HEK293 (cell line): ENCODE measurements around the gene NEU1.
"Not testable (repeated sequence)": the region's sequence is repeated elsewhere in the genome, so short reads cannot be mapped to it uniquely, and the experiment has no call there.

Experiments
- CTCF ChIA-PET: fragments of 350-600 bp; formaldehyde crosslinking; extraction: SDS; loops from one replicate; lab custom pipeline; 2021; ENCODE audit warnings: antibody characterized with exemption; lab: Yijun Ruan, JAX
- POLR2A ChIA-PET: fragments of 300-600 bp; formaldehyde crosslinking; extraction: SDS; loops from one replicate; lab custom pipeline; 2020; ENCODE audit warnings: antibody characterized with exemption, inconsistent platforms; lab: Yijun Ruan, JAX
- H3K27ac ChIP-seq: fragments of 200-500 bp; sonication (Bioruptor generic); 2 replicates; pipeline ENCODE4 v1.5.1; 2014; ENCODE audit warnings: low read depth, low read length, control low read depth, inconsistent platforms; ENCODE audit errors: extremely low read depth
- H3K36me3 ChIP-seq, 2 experiments: fragments of 200-500 bp in 1 of 2; sonication (Bioruptor generic) in 1 of 2; 1 replicate in 1 of 2; 2 replicates in 1 of 2; pipeline ENCODE4 v1.5.1; 2014 to 2017; ENCODE audit warnings: inconsistent platforms in 2 of 2, low read length in 2 of 2; ENCODE audit not compliant: control insufficient read depth in 2 of 2, insufficient read depth in 1 of 2
- H3K4me1 ChIP-seq: fragments of 200-500 bp; sonication (Bioruptor generic); 2 replicates; pipeline ENCODE4 v1.5.1; 2014; ENCODE audit warnings: mild to moderate bottlenecking, low read length, inconsistent platforms; ENCODE audit not compliant: control insufficient read depth, insufficient read depth
- H3K4me3 ChIP-seq: 2 replicates; pipeline ENCODE4 v1.5.1; 2011; ENCODE audit warnings: low read depth, mild to moderate bottlenecking, control low read depth, low read length, moderate library complexity
- H3K9me3 ChIP-seq: fragments of 200-500 bp; sonication (Bioruptor generic); 2 replicates; pipeline ENCODE4 v1.5.1; 2014; ENCODE audit warnings: low read depth, low read length, inconsistent platforms; ENCODE audit not compliant: control insufficient read depth, insufficient read depth
- GFI1B ChIP-seq: fragments of 450-650 bp; formaldehyde crosslinking; IDR thresholded peaks from 2 replicates; pipeline ENCODE4 v1.5.1; 2016; ENCODE audit warnings: missing biosample characterization, missing genetic modification characterization
- GLI4 ChIP-seq: fragments of 450-650 bp; formaldehyde crosslinking; IDR thresholded peaks from 2 replicates; pipeline ENCODE4 v1.5.1; 2016; ENCODE audit warnings: missing biosample characterization, missing genetic modification characterization
- PRDM1 ChIP-seq: fragments of 450-650 bp; formaldehyde crosslinking; IDR thresholded peaks from 2 replicates; pipeline ENCODE4; 2016; ENCODE audit warnings: missing biosample characterization, missing genetic modification characterization
- TSHZ1 ChIP-seq: fragments of 450-650 bp; formaldehyde crosslinking; IDR thresholded peaks from 2 replicates; pipeline ENCODE4 v1.5.1; 2016; ENCODE audit warnings: missing biosample characterization, missing genetic modification characterization, borderline replicate concordance
- ZNF114 ChIP-seq: fragments of 450-650 bp; formaldehyde crosslinking; IDR thresholded peaks from 2 replicates; pipeline ENCODE4 v1.5.0; 2017; ENCODE audit warnings: missing biosample characterization, missing genetic modification characterization
- ZNF155 ChIP-seq: fragments of 450-650 bp; formaldehyde crosslinking; IDR thresholded peaks from 2 replicates; pipeline ENCODE4 v1.5.1; 2016; ENCODE audit warnings: missing biosample characterization, missing genetic modification characterization
- ZNF214 ChIP-seq: fragments of 450-650 bp; formaldehyde crosslinking; IDR thresholded peaks from 2 replicates; pipeline ENCODE4 v1.5.1; 2017; ENCODE audit warnings: missing biosample characterization, mild to moderate bottlenecking, missing genetic modification characterization, borderline replicate concordance
- ZNF223 ChIP-seq: fragments of 450-650 bp; formaldehyde crosslinking; IDR thresholded peaks from 2 replicates; pipeline ENCODE4 v1.5.1; 2016; ENCODE audit warnings: missing biosample characterization, missing genetic modification characterization
- ZNF248 ChIP-seq: fragments of 450-650 bp; formaldehyde crosslinking; IDR thresholded peaks from 2 replicates; pipeline ENCODE4 v1.5.1; 2017; ENCODE audit warnings: missing biosample characterization, missing genetic modification characterization
- ZNF274 ChIP-seq, 2 experiments: fragments of 200-500 bp in 1 of 2; fragments of 450-650 bp in 1 of 2; sonication (Bioruptor generic) in 1 of 2; formaldehyde crosslinking in 1 of 2; IDR thresholded peaks; 2 replicates each; pipeline versions ENCODE4 v1.5.1 to v1.6.1; 2014 to 2016; ENCODE audit warnings: borderline replicate concordance in 1 of 2, inconsistent platforms in 1 of 2, low read length in 1 of 2, missing biosample characterization in 1 of 2, missing genetic modification characterization in 1 of 2
- ZNF501 ChIP-seq: fragments of 450-650 bp; formaldehyde crosslinking; IDR thresholded peaks from 2 replicates; pipeline ENCODE4 v1.5.1; 2016; ENCODE audit warnings: missing biosample characterization, missing genetic modification characterization
- ZNF629 ChIP-seq: fragments of 450-650 bp; formaldehyde crosslinking; IDR thresholded peaks from 2 replicates; pipeline ENCODE4 v1.5.1; 2017; ENCODE audit warnings: missing biosample characterization, missing genetic modification characterization
- ZXDB ChIP-seq: fragments of 450-650 bp; formaldehyde crosslinking; IDR thresholded peaks from 2 replicates; pipeline ENCODE4 v1.5.1; 2016; ENCODE audit warnings: missing biosample characterization, missing genetic modification characterization
- TF ChIP-seq, protein P1 (sequence below): fragments of 450-650 bp; formaldehyde crosslinking; IDR thresholded peaks from 2 replicates; pipeline ENCODE4 v1.5.1; 2016; ENCODE audit warnings: missing biosample characterization, missing genetic modification characterization

NEU1 gene

DNA sequence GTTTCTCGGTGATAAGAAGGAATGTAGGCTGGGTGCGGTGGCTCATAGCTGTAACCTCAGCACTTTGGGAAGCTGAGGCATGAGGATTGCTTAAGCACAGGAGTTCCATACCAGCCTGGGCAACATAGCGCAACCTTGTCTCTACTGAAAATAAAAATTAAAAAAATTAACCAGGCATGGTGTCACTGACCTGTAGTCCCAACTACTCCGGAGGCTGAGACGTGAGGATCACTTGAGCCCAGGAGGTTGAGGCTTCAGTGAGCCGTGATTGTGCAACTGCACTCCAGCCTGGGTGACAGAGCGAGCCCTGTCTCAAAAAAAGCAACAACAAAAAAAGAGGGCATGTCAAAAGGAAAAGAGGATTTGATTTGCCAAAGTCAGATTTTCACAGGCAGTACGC lies 3.9 kb downstream of the NEU1 start:
- no peak for TF ChIP-seq ZNF223 (tag by site-specific recombination)
- TF ChIP-seq ZNF214 (tag by site-specific recombination): no peak
- TF ChIP-seq ZNF501 (tag by site-specific recombination): no peak
- no peak for TF ChIP-seq GLI4 (tag by site-specific recombination)
- no peak for TF ChIP-seq PRDM1 (tag by site-specific recombination)
- ChIA-PET CTCF (interaction anchor here (0.8 to 1.3 kb wide), 2 partner anchors 93 to 179 kb away, joined by 3 to 4 read pairs; no protein-coding TSS in a partner anchor), POLR2A (interaction anchor here (0.7 to 2.0 kb wide), 4 partner anchors 15 to 194 kb away, joined by 3 to 7 read pairs (median 4); partner anchors contain the start of genes GPANK1 and HSPA1B)
- no peaks in the 10 kb centered on the region for H3K9me3 ChIP-seq
- H3K4me3 ChIP-seq: no peak overlapping the region
- H3K4me1 ChIP-seq: no peaks in the 10 kb centered on the region
- H3K36me3 ChIP-seq: peaks cover 0 to 45% of the 10 kb centered on the region in 2 experiments; a peak in 2 of 3 replicates
- H3K27ac ChIP-seq: no peak overlapping the region

DNA sequence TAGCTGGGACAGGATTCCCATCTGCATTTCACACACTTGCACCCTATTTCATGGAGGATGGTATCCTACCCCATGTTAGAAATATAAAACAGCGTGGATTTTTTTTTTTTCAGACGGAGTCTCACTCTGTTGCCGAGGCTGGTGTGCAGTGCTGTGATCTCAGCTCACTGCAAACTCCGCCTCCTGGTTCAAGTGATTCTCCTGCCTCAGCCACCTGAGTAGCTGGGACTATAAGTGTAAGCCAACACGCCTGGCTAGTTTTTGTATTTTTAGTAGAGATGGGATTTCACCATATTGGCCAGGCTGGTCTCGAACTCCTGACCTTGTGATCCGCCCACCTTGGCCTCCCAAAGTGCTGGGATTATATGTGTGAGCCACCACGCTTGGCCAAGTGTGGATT lies 4.8 kb downstream of the NEU1 start:
- CTCF ChIA-PET: not testable (repeated sequence)

GRCh38 chr6:31851980-31852718 lies 10.5 kb downstream of the NEU1 start:
- H3K4me3 ChIP-seq, H3K9me3 ChIP-seq, H3K4me1 ChIP-seq, H3K27ac ChIP-seq, CTCF ChIA-PET, H3K36me3 ChIP-seq: not testable (repeated sequence)
- POLR2A ChIA-PET: interaction anchor here (0.6 to 1.5 kb wide), 5 partner anchors 11 to 25 kb away, joined by 4 to 10 read pairs (median 5); partner anchors contain the start of genes HSPA1B and NEU1

More for the DNA sequence above, 4.8 kb downstream of the NEU1 start:
- H3K36me3 ChIP-seq: peaks cover 0 to 45% of the 10 kb centered on the region in 2 experiments; a peak in 2 of 3 replicates
- H3K9me3 ChIP-seq, H3K27ac ChIP-seq, H3K4me3 ChIP-seq, H3K4me1 ChIP-seq: not testable (repeated sequence)
- POLR2A ChIA-PET: interaction anchor here (0.7 to 1.7 kb wide), 4 partner anchors 23 to 44 kb away, joined by 3 to 7 read pairs (median 4); partner anchors contain the start of genes EHMT2 and HSPA1B

GRCh38 chr6:31851485-31851832 lies 11.2 kb downstream of the NEU1 start:
- Histone ChIP-seq H3K4me3 (no peak overlapping the region), H3K36me3 (peaks cover 0 to 4% of the 10 kb centered on the region in 2 experiments; a peak in 2 of 3 replicates)
- TF ChIP-seq ZNF629: no peak
- TF ChIP-seq ZNF155 (tag by site-specific recombination): no peak
- no peak for TF ChIP-seq ZNF114 (tag by site-specific recombination)
- TF ChIP-seq ZNF248 (tag by site-specific recombination): no peak
- TF ChIP-seq, protein P1, sequence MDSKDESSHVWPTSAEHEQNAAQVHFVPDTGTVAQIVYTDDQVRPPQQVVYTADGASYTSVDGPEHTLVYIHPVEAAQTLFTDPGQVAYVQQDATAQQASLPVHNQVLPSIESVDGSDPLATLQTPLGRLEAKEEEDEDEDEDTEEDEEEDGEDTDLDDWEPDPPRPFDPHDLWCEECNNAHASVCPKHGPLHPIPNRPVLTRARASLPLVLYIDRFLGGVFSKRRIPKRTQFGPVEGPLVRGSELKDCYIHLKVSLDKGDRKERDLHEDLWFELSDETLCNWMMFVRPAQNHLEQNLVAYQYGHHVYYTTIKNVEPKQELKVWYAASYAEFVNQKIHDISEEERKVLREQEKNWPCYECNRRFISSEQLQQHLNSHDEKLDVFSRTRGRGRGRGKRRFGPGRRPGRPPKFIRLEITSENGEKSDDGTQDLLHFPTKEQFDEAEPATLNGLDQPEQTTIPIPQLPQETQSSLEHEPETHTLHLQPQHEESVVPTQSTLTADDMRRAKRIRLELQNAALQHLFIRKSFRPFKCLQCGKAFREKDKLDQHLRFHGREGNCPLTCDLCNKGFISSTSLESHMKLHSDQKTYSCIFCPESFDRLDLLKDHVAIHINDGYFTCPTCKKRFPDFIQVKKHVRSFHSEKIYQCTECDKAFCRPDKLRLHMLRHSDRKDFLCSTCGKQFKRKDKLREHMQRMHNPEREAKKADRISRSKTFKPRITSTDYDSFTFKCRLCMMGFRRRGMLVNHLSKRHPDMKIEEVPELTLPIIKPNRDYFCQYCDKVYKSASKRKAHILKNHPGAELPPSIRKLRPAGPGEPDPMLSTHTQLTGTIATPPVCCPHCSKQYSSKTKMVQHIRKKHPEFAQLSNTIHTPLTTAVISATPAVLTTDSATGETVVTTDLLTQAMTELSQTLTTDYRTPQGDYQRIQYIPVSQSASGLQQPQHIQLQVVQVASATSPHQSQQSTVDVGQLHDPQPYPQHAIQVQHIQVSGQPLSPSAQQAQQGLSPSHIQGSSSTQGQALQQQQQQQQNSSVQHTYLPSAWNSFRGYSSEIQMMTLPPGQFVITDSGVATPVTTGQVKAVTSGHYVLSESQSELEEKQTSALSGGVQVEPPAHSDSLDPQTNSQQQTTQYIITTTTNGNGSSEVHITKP (tag by site-specific recombination): no peak
- no peak for TF ChIP-seq ZXDB
- no peak for TF ChIP-seq TSHZ1 (tag by site-specific recombination)
- TF ChIP-seq GFI1B (tag by site-specific recombination): no peak
- TF ChIP-seq ZNF274 (IDR thresholded peaks at IDR 0.05; ENCODE audit: low read length): no peak
- TF ChIP-seq ZNF274 (tag by site-specific recombination; IDR thresholded peaks at IDR 0.05; ENCODE audit: borderline replicate concordance): no peak
- TF ChIP-seq, all 188 proteins: peak for 0
- Histone ChIP-seq H3K9me3 (no peaks in the 10 kb centered on the region), H3K4me1 (no peaks in the 10 kb centered on the region), H3K27ac (no peak overlapping the region)
- CTCF ChIA-PET: no interaction called here
- POLR2A ChIA-PET: interaction anchor here (1.2 to 1.5 kb wide), 3 partner anchors 11 to 24 kb away, joined by 4 to 10 read pairs (median 7); partner anchors contain the start of genes HSPA1B and NEU1
